CD4-positive, alpha-beta T cell treated with Interleukin-1 beta for 1 hour (primary cell): ENCODE measurements around the gene ALOX15.
"Not testable (repeated sequence)": the region's sequence is repeated elsewhere in the genome, so short reads cannot be mapped to it uniquely, and the experiment has no call there.

Experiments
- DNase-seq, 2 donors: peaks; one replicate each; pipeline ENCODE4 v3.0.0-alpha.2; 2020 to 2022

ALOX15 gene

DNA sequence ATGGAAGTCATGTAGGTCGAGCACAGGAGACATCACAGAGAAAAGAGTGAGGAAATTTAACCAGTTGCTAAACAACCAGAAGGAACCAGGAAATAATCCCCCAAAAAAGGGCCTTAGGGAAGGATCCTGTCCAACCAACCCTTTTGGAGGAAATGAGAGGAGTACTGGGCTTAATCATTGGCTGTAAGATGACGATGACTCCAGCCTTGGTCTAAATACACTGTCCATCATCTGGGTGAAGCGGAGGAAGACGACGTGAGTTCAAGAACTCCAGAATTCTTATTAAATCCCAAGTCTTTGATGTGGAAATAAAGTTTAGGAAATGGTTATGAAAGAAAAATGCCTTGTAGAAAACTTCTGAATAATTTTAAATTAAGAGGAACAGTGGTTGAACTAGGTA, 11.5 kb upstream of the ALOX15 start:
- DNase-seq: no peak

DNA sequence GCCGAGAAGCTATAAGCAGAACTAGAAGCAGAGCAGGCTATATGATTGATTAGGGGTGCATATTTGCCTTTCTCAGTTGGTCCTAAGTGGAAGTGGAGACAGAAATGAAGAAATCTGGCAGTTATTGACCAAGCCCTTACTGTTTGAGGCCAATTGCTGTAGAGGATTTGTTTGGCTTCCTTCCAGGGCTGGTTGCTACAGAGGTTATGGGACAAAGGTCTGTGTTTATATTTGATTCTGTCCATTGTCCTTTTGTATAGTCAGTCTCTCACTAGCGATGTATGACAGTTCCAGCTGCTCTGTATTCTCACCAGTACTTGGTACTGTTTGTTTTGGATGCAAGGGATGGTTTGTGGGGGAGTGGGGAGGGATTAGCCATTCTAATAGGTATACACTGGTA, 7.3 kb upstream of the ALOX15 start:
- no peak for DNase-seq

DNA sequence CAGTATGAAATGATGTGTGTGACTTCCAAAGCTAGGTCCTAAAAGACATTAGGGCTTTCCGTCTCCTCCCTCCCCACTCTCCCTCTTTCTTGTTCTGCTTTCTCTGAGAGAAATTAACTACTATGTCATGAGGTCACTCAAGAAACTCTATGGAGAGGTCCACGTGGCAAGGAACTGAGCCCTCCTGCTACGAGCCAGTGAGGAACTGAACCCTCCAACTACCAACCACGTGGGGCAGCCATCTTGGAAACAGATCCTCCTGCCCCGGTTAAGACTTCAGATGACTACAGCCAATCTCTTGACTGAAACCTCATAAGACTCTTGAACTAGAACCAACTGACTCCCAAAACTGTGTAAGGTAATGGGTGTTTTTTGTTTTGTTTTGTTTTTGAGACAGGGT, 4.2 kb upstream of the ALOX15 start:
- DNase-seq: peak in 1 of 2 donors; percentile 30

DNA sequence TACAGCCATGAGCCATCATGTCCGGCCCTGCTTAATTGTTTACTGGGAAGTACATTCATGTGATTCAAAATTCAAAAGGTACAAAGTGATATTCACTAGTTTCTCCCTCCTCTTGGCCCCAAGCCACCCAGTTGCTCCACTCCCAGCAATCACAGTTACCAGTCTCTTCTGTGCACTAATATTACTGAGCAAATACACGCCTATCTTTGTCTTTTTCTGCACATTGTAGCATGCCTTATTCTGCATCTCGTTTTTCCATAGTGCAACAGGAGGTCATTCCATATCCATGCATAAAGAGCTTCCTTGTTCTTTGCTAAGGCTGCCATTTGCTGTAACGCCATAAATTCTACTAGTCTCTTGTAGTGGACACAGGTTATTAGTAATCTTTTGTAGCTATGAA, 2.2 kb upstream of the ALOX15 start:
- DNase-seq: no peak

DNA sequence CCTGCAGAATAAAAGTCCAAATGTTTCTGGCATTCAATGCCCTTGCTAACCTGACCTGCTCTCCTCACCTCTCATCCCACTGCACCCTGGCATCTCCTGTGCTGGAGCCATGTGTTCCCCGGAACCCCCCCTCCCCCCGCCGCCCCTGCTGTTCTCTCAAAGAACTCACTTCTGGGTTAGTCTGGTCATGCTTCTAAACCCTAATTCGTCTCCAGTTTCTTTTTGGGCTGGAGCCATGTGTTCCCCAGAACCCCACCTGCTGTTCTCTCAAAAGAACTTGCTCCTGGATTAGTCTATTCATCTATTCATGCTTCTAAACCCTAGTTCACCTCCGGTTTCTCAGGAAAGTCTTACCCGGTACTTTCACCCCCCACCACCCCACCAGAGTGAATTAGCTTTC, 808 bp upstream of the ALOX15 start:
- DNase-seq: no peak

DNA sequence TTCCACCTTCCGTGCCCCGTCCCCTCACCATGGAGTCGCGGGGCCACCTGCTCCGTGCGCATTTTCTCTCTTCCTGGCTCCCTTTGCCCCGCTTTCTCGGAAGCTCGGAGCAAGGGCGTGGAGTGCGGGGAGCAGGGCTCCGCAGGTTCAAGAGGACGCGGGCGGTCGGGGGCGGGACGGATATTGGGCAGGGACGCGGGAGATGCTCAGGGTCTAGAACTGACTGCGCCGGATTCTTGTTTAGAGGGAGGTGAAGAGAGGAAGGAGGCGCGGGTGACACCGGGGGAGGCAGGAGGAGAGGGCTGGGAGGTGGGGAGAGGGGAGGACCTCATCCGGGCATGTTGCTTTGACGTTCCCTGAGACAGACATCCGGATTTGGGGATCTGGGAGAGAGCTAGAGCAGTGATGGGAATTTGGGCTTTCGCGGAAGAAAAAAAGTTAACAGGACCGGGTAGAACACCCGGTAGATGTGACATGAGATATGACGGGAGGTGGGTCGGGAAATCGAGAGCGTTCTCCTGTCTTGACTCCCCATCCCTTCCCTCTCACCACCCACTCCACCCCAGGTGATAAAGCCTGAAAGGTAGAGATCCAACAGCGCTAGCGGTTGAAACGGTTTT, 799 bp downstream of the ALOX15 start:
- DNase-seq: peak in 1 of 2 donors; percentile 9

DNA sequence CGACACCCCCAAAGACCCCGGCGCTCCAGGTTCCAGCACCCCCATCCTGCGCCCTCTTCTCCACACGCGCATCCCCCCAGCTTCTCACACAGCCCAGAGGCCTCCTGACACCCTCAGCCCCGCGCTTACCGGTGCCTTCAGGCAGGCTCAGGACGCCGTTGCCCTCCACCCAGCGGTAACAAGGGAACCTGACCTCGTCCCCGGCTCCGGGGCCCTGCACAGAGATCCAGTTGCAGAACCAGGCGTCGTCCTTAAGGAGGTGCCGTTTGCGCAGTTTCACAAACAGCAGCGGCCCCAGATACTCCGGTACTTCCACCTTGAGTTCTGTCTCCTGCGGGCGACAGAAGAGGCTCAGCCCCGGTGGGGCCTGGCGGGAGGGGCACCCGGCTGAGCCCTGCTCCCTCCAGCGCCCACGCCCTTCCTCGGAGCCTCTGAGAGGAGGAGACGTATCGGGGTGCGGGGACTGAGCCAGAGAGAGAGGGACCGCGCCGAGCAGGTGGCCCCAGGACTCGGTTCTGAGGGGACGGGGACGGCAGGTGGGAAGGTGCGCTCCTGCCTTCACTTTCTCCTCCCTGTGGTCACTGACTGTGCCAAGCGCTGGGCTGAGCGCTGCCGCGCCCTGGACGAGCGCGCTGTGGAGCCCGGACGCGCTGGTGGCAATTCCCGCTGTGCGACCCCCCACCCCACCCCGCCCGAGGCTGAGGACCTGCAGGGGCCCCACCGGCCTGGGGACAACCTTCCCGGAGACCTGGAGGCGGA, 2.0 kb downstream of the ALOX15 start:
- peak; percentile 36 to 40 for DNase-seq

DNA sequence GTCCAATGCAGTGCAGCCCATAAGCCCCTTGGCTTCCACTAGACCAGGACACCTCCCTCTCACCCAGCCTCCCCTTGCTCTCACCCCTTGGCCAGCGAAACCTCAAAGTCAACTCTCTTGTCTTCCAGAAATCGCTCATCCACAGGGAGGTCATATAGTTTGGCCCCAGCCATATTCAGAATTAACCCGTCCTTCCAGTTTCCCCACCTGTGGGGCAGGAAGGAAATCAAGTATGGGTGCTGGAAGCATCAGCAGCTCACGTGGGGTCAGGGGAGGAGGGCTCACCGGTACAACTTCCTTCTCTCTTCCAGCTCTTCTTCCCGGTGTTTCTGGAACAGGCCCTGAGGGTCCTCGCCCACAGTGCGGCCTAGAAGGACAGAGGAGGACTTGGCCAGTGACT, 2.7 kb downstream of the ALOX15 start:
- not testable (repeated sequence) for DNase-seq

DNA sequence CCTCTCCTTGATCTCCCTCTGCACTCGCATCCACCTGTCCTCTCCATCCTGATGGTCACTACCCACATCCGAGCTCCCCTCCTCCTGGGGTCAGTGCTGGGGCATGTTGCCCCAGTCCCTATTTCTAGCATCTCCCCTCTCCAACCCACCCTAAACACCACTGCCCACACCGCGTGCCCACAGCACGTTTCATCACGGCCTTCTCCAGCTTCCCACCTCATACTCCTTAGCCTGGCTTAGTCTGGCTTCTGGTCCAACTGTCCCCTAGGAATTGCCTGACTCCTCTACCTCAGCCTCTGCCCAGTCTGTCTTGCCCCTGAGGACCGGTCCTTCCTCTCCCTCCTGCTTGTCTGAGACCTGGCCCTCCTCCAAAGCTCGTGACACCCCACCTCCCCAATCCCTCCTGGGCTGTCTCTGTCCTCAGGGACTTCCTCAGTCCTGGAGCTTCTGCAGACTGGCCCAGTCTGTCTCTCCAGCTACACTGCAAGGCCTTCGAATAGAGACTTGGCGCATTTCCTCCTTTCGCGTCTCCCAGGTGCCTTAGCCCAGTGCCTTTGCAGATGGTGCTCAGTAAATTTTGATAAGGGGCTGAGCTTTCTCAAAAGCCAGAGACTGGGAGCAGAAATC, 4.9 kb downstream of the ALOX15 start:
- no peak for DNase-seq

DNA sequence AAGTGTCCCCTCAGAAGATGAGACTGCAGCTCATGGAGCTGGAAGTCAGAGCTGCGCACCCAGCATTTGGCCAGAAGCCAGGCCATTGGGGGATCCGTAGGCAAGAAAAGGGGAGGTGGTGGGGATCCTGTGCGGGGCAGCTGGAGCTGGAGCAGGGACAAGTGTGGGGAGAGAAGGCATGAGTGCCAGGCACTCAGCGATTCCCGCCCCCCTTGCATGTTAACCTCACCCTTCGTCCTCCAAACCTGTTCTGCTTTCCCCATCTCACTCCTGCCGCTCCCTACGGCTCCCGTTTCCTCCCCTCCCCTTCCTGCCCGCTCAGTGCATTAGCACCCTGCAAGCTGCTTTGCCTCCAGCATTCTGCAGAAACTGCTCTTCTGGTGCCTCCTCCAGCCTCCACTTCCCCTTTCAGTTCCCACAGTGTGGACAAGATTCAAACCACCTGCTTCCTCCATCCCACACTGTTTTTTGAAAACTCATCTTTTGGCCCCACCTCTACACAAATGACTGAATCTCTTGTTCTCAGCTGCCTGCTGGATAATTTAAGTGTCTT, 5.6 kb downstream of the ALOX15 start:
- DNase-seq: peak in 1 of 2 donors; percentile 21

DNA sequence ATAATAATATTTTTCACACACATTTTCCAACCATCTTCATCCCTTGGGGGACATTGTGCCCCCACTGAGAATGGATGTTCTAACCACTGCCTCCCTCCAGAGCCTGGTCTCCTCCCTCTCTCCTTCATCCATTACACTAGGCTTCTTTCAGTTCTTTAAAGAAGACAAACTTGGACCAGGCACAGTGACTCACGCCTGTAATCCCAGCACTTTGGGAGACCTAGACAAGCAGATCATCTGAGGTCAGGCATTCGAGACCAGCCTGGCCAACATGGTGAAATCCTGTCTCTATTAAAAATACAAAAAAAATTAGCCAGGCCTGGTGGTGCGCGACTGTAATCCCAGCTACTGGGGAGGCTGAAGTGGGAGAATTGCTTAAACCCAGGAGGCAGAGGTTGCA, 6.5 kb downstream of the ALOX15 start:
- no peak for DNase-seq

DNA sequence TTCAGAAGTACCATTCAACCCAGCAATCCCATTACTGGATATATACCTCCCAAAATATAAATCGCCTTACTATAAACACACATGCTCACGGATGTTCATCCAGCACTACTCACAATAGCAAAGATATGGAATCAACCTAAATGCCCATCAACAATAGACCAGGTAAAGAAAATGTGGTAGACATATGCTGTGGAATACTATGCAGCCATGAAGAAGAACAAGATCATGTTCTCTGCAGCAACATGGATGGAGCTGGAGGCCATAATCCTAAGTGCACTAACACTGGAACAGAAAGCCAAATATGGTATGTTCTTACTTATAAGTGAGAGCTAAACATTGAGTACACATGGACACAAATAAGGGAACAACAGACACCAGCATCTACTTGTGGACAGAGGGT, 7.8 kb downstream of the ALOX15 start:
- DNase-seq: no peak

DNA sequence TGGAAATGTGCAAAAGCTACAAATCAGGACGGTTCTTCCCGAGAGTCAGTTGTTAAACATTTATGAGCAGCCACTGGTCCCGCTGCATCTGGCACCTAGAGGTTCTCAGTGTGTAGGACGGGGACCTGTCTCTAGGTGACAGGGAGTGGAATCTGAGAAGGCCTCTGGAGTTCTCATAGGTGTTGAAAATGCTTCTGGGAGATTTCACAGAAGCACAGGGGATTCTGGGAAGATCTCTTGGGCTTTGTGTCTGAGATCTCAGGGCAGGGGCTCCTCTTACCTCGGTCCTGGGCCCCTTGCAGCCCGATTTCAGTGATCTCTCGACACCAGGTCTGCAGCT, 8.9 kb downstream of the ALOX15 start:
- no peak for DNase-seq

DNA sequence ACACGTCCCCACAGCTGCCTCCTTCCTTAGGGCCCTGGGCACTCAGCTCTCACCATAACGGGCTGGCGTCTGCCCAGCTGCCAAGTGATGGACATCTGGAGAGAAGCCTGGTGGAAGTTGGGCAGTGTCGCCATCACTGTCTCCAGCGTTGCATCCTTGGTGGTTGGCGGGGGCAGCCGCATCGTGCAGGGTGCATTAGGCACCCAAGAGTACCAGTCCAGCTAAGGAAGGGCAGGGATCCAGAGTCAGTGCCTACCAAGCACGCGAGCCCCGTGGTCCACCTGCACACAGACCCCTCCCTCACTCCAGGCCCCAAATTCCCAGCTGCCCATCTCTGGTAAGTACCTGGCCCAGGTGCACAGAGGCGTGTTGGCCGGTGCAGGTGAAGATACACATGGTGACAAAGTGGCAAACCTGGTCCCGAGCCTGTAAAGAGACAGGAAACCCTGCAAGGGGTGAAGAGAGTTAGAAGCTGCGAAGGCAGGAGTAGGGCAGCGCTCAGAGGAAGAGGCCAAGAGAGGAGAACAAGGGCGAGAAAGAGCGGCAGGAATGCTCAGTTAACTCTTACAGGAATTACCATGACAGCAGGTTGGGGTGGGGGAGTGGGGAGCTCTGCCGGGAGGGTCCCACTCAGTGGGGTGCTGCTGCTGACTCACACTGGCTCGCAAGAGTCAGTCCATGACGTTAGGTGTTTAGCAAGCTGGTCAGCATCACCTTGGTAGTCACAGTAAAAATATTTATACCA, 9.5 kb downstream of the ALOX15 start:
- DNase-seq: no peak

DNA sequence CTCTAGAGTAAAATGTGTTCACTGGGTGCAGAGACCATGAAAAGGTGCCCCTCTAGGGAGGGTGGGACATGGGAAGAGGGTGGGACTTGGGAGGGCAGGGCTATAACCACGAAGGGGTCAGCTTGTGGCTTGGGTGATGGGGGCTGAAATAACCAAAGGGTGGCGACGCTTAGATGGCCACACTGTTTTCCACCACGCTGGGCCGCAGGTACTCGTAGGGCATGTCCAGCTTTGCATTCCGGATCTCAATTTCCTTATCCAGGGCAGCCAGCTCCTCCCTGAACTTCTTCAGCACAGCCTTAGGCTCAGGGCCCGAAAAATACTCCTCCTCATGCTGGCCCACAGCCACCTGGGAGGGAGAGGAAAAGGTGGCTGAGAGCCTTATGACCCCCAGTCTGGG, 10.0 kb downstream of the ALOX15 start:
- no peak for DNase-seq

DNA sequence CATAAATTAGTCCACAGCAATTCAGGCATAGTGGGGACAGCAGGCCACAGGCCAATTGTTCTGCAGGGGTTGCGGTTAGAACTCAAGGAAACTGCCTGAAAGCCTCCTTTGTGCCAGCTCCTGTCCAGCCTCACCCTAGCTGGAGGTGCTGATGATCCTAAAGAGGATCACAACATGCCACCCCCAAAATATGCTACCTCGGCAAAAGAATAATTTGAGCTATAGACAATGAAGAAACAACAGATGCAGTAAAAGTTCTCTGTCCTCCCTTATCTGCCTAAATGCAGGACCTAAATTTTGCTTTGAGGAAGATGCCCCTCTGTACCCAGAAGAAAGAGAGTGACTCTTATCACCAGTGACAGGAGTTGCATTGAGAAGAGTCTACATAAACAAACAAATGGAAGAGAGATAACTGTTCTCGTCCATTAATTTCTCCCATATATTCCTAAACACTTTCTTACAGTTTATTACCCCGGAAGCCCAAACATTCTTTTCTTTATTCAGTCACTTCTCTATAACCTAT, 14.7 kb downstream of the ALOX15 start:
- DNase-seq: no peak

DNA sequence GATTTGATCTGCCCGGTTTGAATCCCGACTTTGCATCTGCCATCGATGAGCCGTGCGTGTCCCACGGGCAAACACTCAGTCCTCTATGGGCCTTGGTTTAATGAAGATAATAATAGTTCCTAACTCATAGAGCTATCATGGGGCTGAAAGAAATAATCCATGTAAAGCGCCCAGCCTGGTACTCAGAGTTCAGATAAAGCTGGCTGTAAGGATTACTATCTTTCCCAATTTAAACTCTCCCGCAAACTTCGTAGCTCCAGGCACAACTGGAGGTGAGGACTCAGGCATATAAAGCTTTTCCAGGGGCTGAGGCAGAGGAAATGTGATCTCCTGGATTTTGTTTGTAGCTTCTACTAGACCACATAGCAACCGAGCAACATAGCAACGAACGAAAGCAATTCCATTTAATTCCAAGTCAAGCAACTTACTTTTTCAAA, 16.3 kb downstream of the ALOX15 start:
- DNase-seq: no peak

DNA sequence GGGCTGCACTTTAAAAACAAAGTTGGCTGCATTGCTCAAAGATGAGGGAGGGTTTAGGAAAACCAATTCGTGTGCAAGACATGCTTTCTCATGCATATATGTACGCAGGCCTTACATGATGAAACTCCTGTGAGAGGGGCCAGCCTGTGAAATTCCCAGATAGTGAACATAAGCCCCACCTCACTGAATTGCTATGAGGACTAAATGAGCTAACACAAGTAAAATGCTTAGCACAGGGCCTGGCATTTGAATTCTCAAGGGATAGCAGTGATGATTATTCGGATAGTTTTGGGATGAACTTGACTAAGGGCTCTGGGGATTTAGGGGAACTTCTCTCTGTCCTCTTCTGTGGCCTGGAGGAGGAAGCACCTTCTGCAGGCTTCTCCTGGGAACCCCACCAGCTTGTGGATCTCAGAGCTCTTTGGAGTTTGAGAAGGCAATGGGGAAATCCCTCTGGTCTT, 17.0 kb downstream of the ALOX15 start:
- not testable (repeated sequence) for DNase-seq

DNA sequence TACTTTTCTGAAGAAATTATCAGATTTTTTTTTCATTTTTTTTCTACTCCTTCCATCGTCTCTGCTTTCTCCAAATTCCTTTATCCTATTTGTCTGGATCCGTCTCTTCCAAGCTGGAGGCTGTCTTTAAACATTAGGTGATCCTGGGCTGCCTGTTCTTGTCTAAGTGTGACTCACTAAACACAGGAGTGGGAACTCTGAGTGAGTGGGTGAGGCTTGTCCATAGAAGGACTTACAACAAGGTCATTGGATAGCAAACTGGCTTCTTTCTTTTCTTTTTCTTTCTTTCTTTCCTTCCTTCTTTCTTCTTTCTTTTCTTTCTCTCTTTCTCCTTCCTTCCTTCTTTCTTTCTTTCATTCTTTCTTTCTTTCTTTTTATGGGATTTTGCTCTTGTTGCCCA, 18.2 kb downstream of the ALOX15 start:
- no peak for DNase-seq

DNA sequence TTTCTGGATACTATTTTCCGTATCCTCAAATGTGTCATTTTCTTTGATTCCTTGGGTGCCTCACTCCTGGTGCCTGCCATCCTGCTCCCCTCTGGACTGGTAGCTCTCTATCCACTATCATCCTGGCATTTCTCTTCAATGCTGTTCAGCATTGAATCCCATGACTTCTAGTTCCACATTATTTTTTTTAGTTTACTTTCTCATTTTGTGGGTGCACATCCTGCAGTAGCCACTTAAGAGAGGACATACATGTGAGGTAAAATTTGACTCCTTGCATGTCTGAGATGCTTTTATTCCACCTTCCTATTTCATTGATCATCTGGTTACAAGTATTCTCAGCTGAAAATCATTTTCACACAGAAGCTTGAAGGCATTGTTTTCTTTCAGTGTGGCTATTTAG, 19.1 kb downstream of the ALOX15 start:
- DNase-seq: no peak

DNA sequence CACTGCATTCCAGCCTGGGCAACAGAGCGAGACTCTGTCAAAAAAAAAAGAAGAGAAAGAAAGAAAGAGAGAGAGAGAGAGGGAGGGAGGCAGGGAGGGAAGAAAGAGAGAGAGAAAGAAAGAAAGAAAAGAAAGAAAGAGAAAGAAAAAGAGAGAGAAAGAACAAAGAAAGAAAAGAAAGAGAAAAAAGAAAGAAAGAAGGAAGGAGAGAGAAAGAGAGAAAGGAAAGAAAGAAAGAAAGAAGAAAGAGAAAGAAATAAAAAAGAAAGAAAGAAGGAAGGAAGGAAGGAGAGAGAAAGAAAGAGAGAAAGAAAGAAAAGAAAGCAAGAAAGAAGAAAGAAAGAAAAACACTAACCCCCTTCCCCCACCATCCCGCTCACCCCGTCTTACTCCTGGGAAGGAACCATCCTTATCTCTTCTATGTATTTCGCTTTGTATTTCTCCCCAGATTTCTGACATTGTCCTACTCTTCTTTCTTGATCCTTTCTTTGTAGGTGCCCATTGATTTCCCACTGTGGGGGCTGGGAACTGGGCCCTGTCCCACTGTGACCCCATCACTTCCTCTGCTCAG, 20.9 kb downstream of the ALOX15 start:
- DNase-seq: no peak

DNA sequence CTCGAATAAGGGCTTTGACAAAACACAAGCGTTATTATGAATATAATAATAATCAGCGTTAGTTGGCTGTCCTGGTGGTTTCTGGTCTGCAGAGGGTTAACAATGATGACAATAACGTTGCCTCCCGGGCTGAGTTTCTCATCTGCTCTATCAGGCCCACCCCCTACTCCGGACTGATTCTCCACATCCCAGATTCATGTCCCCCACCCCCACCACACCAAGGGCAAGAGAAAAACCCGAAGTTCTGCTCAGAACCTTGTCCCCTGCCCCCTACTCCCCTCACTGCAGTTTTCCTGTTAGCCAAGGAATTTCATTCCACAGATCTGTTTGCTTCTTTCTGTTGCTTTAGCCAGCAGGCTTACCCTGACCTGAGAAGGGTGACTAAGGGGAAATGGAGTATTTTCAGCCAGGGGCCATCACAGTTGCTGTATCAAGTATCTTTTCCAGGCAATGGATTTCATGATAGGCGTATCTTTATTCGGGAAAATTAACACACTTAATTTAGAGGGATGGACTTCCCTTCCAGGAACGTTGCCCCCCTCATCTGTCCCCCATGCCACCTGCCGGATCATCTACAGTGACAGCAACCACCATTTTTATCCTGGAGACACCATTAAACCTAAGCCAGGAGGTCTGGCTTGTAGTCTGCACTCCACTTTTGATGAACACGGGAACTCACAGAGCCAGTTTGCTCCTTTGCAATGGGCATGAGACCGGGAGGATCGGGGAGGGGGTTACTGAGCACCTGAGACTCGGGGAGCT, 23.7 kb downstream of the ALOX15 start:
- no peak for DNase-seq
